OCI-LY7 (cell line): ENCODE results near the gene NCAM2. TPM values are rescaled to one million over a fixed set of nuclear protein-coding genes. Genes with fewer than 3 reads are reported as not detected.

ENCODE experiments used
- BruUV-seq: library from RNA; stranded (reverse); fragments of 400-500 nt; replicated peaks from 2 replicates; lab custom pipeline; 2021; lab: Mats Ljungman, UMichigan
- CTCF ChIA-PET: fragments of 300-600 bp; sonication (Branson Sonifier 250); formaldehyde crosslinking; loops from one replicate; lab custom pipeline; 2022; ENCODE audit warnings: antibody characterized with exemption; ENCODE audit not compliant: unreplicated experiment; lab: Charles Lee
- POLR2A ChIA-PET: fragments of 300-600 bp; sonication (Branson Sonifier 250); formaldehyde crosslinking; loops from one replicate; lab custom pipeline; 2022; ENCODE audit warnings: antibody characterized with exemption; lab: Charles Lee
- DNase-seq: peaks from one replicate; pipeline ENCODE4 v3.0.0-alpha.2; 2015; ENCODE audit warnings: low spot score
- H2AFZ ChIP-seq: fragments of 200-600 bp; sonication (generic), shearing (Covaris generic); 2 replicates; pipeline ENCODE4 v1.6.1; 2014; ENCODE audit warnings: mild to moderate bottlenecking, antibody characterized with exemption, low read length, moderate library complexity
- H3K27ac ChIP-seq: fragments of 200-600 bp; sonication (generic); 2 replicates; pipeline ENCODE4 v1.5.1; 2014; ENCODE audit warnings: mixed run types, low read depth, mild to moderate bottlenecking, moderate library complexity, low read length, inconsistent platforms; ENCODE audit not compliant: poor library complexity, severe bottlenecking
- H3K36me3 ChIP-seq: fragments of 200-600 bp; sonication (generic); 2 replicates; pipeline ENCODE4 v1.6.1; 2014; ENCODE audit warnings: mild to moderate bottlenecking, antibody characterized with exemption, low read length, moderate library complexity, mixed read lengths; ENCODE audit not compliant: insufficient read depth
- H3K4me1 ChIP-seq: fragments of 200-600 bp; sonication (generic); 2 replicates; pipeline ENCODE4 v1.5.1; 2014; ENCODE audit warnings: mild to moderate bottlenecking, low read length; ENCODE audit not compliant: insufficient read depth, poor library complexity, severe bottlenecking
- H3K4me2 ChIP-seq: fragments of 200-600 bp; sonication (generic); 2 replicates; pipeline ENCODE4 v1.6.1; 2014; ENCODE audit warnings: mild to moderate bottlenecking, low read length
- H3K4me3 ChIP-seq: fragments of 200-600 bp; sonication (generic); 2 replicates; pipeline ENCODE4 v1.5.1; 2014; ENCODE audit warnings: mild to moderate bottlenecking, low read depth, low read length; ENCODE audit not compliant: poor library complexity, severe bottlenecking
- H3K79me2 ChIP-seq: fragments of 200-600 bp; sonication (generic); 2 replicates; pipeline ENCODE4 v1.6.1; 2016; ENCODE audit warnings: low read depth, mild to moderate bottlenecking, low read length, moderate library complexity, mixed read lengths; ENCODE audit not compliant: insufficient read depth
- H3K9me2 ChIP-seq: fragments of 200-600 bp; sonication (generic); 2 replicates; pipeline ENCODE4 v1.6.1; 2016; ENCODE audit warnings: mild to moderate bottlenecking, low read length, mixed read lengths; ENCODE audit not compliant: insufficient read depth
- H3K9me3 ChIP-seq: fragments of 200-600 bp; sonication (generic); 2 replicates; pipeline ENCODE4 v1.6.1; 2014; ENCODE audit warnings: mild to moderate bottlenecking, mixed run types, low read length, mixed read lengths
- H4K20me1 ChIP-seq: fragments of 200-600 bp; sonication (generic); 2 replicates; pipeline ENCODE4 v1.6.1; 2014; ENCODE audit warnings: mild to moderate bottlenecking, antibody characterized with exemption, low read length, moderate library complexity, mixed read lengths; ENCODE audit not compliant: insufficient read depth
- EZH2phosphoT487 ChIP-seq: fragments of 200-600 bp; sonication (generic); IDR thresholded peaks from 2 replicates; pipeline ENCODE4 v1.6.1; 2018; ENCODE audit warnings: low read depth, borderline replicate concordance, mild to moderate bottlenecking, mixed run types, antibody characterized with exemption, low read length, moderate library complexity, mixed read lengths
- intact Hi-C: fragments of 100-400 bp; cut with micrococcal nuclease; formaldehyde crosslinking; loops from one replicate; pipeline ENCODE4 v1.10.0; 2022; ENCODE audit not compliant: unreplicated experiment
- total RNA-seq, 2 experiments: library from RNA; depleted of rRNA in 1 of 2; stranded (reverse); fragments of >200 nt in 1 of 2; shearing (Covaris generic) in 1 of 2; gene quantifications; 2 replicates each; pipeline ENCODE4 v1.2.3, GENCODE V29; 2014 to 2022
- TF ChIP-seq, protein P1 (sequence below): fragments of 200-600 bp; sonication (generic); conservative IDR thresholded peaks from 2 replicates; pipeline ENCODE4 v1.5.1; 2014; ENCODE audit warnings: mild to moderate bottlenecking, antibody characterized with exemption, low read length, moderate library complexity, mixed read lengths

Gene NCAM2
- total RNA-seq, 2 experiments from 2014 or later, result not detected

DNA sequence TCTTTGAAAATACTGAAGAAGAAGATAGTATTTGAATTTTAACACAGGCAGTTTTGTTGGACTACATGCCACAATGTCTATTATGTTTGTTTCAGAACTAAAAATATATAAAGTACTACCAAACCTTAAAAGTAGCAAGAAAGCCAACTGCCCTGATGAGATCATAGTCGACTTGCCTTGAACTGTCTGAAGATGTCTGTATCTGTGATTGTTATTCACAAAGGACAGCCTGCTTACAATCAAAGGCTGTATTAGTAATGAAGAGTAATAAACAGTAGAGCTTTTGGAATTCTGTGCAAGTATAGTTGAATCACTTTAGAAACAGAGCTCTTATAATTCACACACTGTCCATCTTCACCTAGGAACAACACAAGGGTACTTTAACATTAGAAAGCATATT is 228.3 kb downstream of the NCAM2 start:
- DNase-seq, result no peak
- Histone ChIP-seq H3K36me3 (no peaks in the 10 kb centered on the region), H3K9me3 (peaks cover 26% of the 10 kb centered on the region), H3K4me1 (no peaks in the 10 kb centered on the region), H3K9me2 (no peaks in the 10 kb centered on the region), H3K79me2 (no peaks in the 10 kb centered on the region), H4K20me1 (no peaks in the 10 kb centered on the region), H3K4me3 (no peak overlapping the region), H2AFZ (no peak overlapping the region), H3K27ac (no peak overlapping the region), H3K4me2 (no peak overlapping the region)
- intact Hi-C loops, result no loop called here
- ChIA-PET CTCF (no interaction called here), POLR2A (no interaction called here)
- no peak for TF ChIP-seq EZH2phosphoT487
- TF ChIP-seq, protein P1, sequence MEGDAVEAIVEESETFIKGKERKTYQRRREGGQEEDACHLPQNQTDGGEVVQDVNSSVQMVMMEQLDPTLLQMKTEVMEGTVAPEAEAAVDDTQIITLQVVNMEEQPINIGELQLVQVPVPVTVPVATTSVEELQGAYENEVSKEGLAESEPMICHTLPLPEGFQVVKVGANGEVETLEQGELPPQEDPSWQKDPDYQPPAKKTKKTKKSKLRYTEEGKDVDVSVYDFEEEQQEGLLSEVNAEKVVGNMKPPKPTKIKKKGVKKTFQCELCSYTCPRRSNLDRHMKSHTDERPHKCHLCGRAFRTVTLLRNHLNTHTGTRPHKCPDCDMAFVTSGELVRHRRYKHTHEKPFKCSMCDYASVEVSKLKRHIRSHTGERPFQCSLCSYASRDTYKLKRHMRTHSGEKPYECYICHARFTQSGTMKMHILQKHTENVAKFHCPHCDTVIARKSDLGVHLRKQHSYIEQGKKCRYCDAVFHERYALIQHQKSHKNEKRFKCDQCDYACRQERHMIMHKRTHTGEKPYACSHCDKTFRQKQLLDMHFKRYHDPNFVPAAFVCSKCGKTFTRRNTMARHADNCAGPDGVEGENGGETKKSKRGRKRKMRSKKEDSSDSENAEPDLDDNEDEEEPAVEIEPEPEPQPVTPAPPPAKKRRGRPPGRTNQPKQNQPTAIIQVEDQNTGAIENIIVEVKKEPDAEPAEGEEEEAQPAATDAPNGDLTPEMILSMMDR, result no peak
- no TSS peak for BruUV-seq

DNA sequence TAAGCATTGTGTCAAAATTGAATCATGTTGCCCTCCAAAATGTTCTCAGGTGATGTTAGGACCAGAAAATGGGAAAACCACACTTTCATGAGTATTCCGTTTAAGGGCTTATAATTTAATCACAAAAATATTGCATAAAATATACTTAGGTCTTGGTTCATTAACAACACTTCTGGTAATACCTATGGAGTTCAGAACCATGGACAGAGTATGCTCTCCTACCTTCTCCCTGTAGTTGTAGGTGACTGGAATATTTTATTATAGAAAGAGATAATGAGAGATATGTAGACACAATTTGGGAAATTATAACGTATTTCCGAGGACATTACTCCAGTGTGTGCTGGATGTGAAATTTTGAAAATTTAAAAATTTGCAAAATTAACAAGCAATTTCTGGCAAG is 232.5 kb downstream of the NCAM2 start:
- no peaks in the 10 kb centered on the region for H3K9me2 ChIP-seq
- no peak overlapping the region for H2AFZ ChIP-seq
- intact Hi-C loops, result no loop called here
- H3K4me3 ChIP-seq, result no peak overlapping the region
- DNase-seq, result no peak
- H3K4me1 ChIP-seq, result no peaks in the 10 kb centered on the region
- H4K20me1 ChIP-seq, result no peaks in the 10 kb centered on the region
- H3K4me2 ChIP-seq, result no peak overlapping the region
- ChIA-PET POLR2A (interaction anchor here (0.7 kb wide), 1 partner anchor 132 kb away, joined by 3 read pairs; no protein-coding TSS in a partner anchor), CTCF (no interaction called here)
- no TSS peak for BruUV-seq
- TF ChIP-seq, protein P1, result no peak
- TF ChIP-seq EZH2phosphoT487, result no peak
- H3K36me3 ChIP-seq, result no peaks in the 10 kb centered on the region
- H3K79me2 ChIP-seq, result no peaks in the 10 kb centered on the region
- H3K27ac ChIP-seq, result no peak overlapping the region
- peaks cover 18% of the 10 kb centered on the region for H3K9me3 ChIP-seq

DNA sequence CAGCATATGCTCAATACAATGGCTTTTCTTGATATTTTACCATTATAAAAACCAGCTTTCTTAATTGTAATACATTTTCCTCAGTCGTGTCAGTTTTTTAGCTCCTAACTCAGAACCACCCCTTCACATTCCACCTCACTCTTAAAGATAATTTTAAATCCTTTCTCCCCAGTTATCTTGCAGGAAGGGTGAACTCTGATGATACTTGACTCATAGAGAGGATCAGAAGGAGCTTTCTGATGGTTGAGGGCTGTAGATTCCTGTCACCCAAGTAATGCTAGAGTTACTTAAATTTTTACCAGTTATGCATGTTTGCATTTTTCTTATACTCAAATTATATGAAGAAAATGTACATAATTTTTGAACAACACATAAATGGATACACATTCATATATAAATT is 233.7 kb downstream of the NCAM2 start:
- H3K4me3 ChIP-seq, result no peak overlapping the region
- BruUV-seq, result no TSS peak
- no peaks in the 10 kb centered on the region for H3K9me2 ChIP-seq
- no peaks in the 10 kb centered on the region for H3K4me1 ChIP-seq
- POLR2A ChIA-PET, result interaction anchor here (0.6 kb wide), 1 partner anchor 969 kb away, joined by 6 read pairs; no protein-coding TSS in a partner anchor
- no peak overlapping the region for H3K4me2 ChIP-seq
- H2AFZ ChIP-seq, result no peak overlapping the region
- H3K36me3 ChIP-seq, result no peaks in the 10 kb centered on the region
- no peaks in the 10 kb centered on the region for H3K79me2 ChIP-seq
- H4K20me1 ChIP-seq, result no peaks in the 10 kb centered on the region
- no peak for DNase-seq
- no peak overlapping the region for H3K27ac ChIP-seq
- intact Hi-C loops, result no loop called here
- H3K9me3 ChIP-seq, result peaks cover 13% of the 10 kb centered on the region
- no peak for TF ChIP-seq EZH2phosphoT487
- TF ChIP-seq, protein P1, result no peak
- CTCF ChIA-PET, result no interaction called here
